ENCODE results near the gene ZNF839.
"Not testable (repeated sequence)": the region's sequence is repeated elsewhere in the genome, so short reads cannot be mapped to it uniquely, and the experiment has no call there.

Gene ZNF839

GRCh38 chr14:102297436-102298170, 21.9 kb upstream of the ZNF839 start:
- H3K9me3 Mint-ChIP-seq = no peaks in the 10 kb centered on the region
- no peak overlapping the region for H3K27ac Mint-ChIP-seq
- no peaks in the 10 kb centered on the region for H3K27me3 Mint-ChIP-seq
- H3K4me1 Mint-ChIP-seq = no peaks in the 10 kb centered on the region
- no peak overlapping the region for H3K4me3 Mint-ChIP-seq
- H3K36me3 Mint-ChIP-seq = no peaks in the 10 kb centered on the region

GRCh38 chr14:102298303-102299070, 21.1 kb upstream of the ZNF839 start:
- not testable (repeated sequence) for H3K27ac Mint-ChIP-seq, H3K9me3 Mint-ChIP-seq, H3K36me3 Mint-ChIP-seq

GRCh38 chr14:102303664-102304063, 15.9 kb upstream of the ZNF839 start:
- no peaks in the 10 kb centered on the region for H3K36me3 Mint-ChIP-seq
- H3K27me3 Mint-ChIP-seq = peaks cover 2% of the 10 kb centered on the region
- peaks cover 9% of the 10 kb centered on the region for H3K4me1 Mint-ChIP-seq
- peak overlapping the region; percentile 56 for H3K27ac Mint-ChIP-seq
- peak overlapping the region; percentile 71 for H3K4me3 Mint-ChIP-seq
- no peaks in the 10 kb centered on the region for H3K9me3 Mint-ChIP-seq

More at GRCh38 chr14:102298303-102299070, 21.1 kb upstream of the ZNF839 start:
- H3K4me3 Mint-ChIP-seq, H3K27me3 Mint-ChIP-seq, H3K4me1 Mint-ChIP-seq: not testable (repeated sequence)

- peak within 1 kb of the TSS; percentile 90 for H3K27ac Mint-ChIP-seq
- H3K36me3 Mint-ChIP-seq = no peaks in the 10 kb centered on the region
- H3K27me3 Mint-ChIP-seq = peaks cover 2% of the 10 kb centered on the region
- H3K4me1 Mint-ChIP-seq = peaks cover 9% of the 10 kb centered on the region
- peak within 1 kb of the TSS; percentile 97 for H3K4me3 Mint-ChIP-seq
- H3K9me3 Mint-ChIP-seq = no peaks in the 10 kb centered on the region
Measured at GRCh38 chr14:102304611-102305506, 14.7 kb upstream of the ZNF839 start, which contains the start of gene MOK. TSS of gene MOK (minus strand) at chr14:102305164. CDS start at chr14:102304968, 196 bp downstream.

GRCh38 chr14:102314242-102315011, 5.1 kb upstream of the ZNF839 start:
- Mint-ChIP-seq H3K4me1 (peaks cover 46% of the 10 kb centered on the region), H3K27ac (peak overlapping the region; percentile 77), H3K9me3 (no peaks in the 10 kb centered on the region), H3K27me3 (no peaks in the 10 kb centered on the region), H3K4me3 (peak overlapping the region; percentile 91), H3K36me3 (no peaks in the 10 kb centered on the region)

- Mint-ChIP-seq H3K27me3 (no peaks in the 10 kb centered on the region), H3K36me3 (no peaks in the 10 kb centered on the region), H3K4me3 (peak overlapping the region; percentile 91), H3K4me1 (peaks cover 47% of the 10 kb centered on the region), H3K27ac (peak overlapping the region; percentile 72), H3K9me3 (no peaks in the 10 kb centered on the region)
Measured at GRCh38 chr14:102315121-102315520, 4.4 kb upstream of the ZNF839 start.

- Mint-ChIP-seq H3K27me3 (no peaks in the 10 kb centered on the region), H3K4me1 (peaks cover 49% of the 10 kb centered on the region), H3K4me3 (peak overlapping the region; percentile 93), H3K9me3 (no peaks in the 10 kb centered on the region), H3K36me3 (no peaks in the 10 kb centered on the region), H3K27ac (peak overlapping the region; percentile 98)
Measured at GRCh38 chr14:102316338-102316742, 3.2 kb upstream of the ZNF839 start.

GRCh38 chr14:102316743-102317563, 2.6 kb upstream of the ZNF839 start:
- H3K4me1 Mint-ChIP-seq = peaks cover 54% of the 10 kb centered on the region
- no peaks in the 10 kb centered on the region for H3K27me3 Mint-ChIP-seq
- H3K4me3 Mint-ChIP-seq = peak overlapping the region; percentile 93
- no peaks in the 10 kb centered on the region for H3K36me3 Mint-ChIP-seq
- H3K27ac Mint-ChIP-seq = peak overlapping the region; percentile 98
- H3K9me3 Mint-ChIP-seq = no peaks in the 10 kb centered on the region

- Mint-ChIP-seq H3K9me3 (no peaks in the 10 kb centered on the region), H3K4me3 (peak overlapping the region; percentile 93), H3K27me3 (no peaks in the 10 kb centered on the region), H3K27ac (peak overlapping the region; percentile 92), H3K36me3 (no peaks in the 10 kb centered on the region), H3K4me1 (peaks cover 58% of the 10 kb centered on the region)
Measured at GRCh38 chr14:102317564-102318248, 1.8 kb upstream of the ZNF839 start.

- Mint-ChIP-seq H3K4me1 (peaks cover 63% of the 10 kb centered on the region), H3K27me3 (no peaks in the 10 kb centered on the region), H3K4me3 (peak overlapping the region; percentile 93), H3K9me3 (no peaks in the 10 kb centered on the region), H3K27ac (peak overlapping the region; percentile 98), H3K36me3 (no peaks in the 10 kb centered on the region)
Measured at GRCh38 chr14:102318781-102319276, 717 bp upstream of the ZNF839 start.

GRCh38 chr14:102320033-102320660, 601 bp downstream of the ZNF839 start:
- peak overlapping the region; percentile 90 for H3K4me3 Mint-ChIP-seq
- no peaks in the 10 kb centered on the region for H3K9me3 Mint-ChIP-seq
- no peaks in the 10 kb centered on the region for H3K27me3 Mint-ChIP-seq
- peaks cover 50% of the 10 kb centered on the region for H3K4me1 Mint-ChIP-seq
- H3K36me3 Mint-ChIP-seq = no peaks in the 10 kb centered on the region
- H3K27ac Mint-ChIP-seq = peak overlapping the region; percentile 93

- Mint-ChIP-seq H3K27me3 (no peaks in the 10 kb centered on the region), H3K27ac (peak overlapping the region; percentile 93), H3K9me3 (no peaks in the 10 kb centered on the region), H3K4me1 (peaks cover 49% of the 10 kb centered on the region), H3K4me3 (peak overlapping the region; percentile 90), H3K36me3 (no peaks in the 10 kb centered on the region)
Measured at GRCh38 chr14:102320671-102321455, 1.3 kb downstream of the ZNF839 start.
